ENCODE data around the gene KRTAP13-2.

DNA sequence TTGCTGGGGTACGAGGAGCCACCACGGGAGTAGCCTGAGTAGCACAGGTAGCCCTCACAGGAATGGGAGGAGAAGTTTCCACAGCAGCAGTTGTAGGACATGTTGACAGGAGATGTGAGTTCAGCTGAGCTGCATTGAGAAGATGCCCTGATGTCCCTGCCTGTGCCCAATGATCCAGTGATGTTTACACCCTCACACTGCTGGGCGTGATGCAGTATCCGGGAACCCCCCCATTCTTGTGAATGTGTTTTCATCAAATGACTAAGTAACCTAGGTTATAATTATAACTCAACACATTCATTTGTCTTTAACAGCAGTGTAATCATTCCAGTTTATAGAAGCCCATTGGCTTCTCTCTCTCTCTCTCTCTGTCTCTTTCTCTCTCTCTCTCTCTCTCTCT lies 23.6 kb downstream of the KRTAP13-2 start, which contains the start of gene KRTAP23-1:
- TF ChIP-seq DPF2 (IDR thresholded peaks at IDR 0.05) (no peak), EP300 (IDR thresholded peaks at IDR 0.05; ENCODE audit: borderline replicate concordance in 1 of 2, control insufficient read depth in 1 of 2, low read depth in 2 of 2, low read length in 2 of 2) (no peak), JUND (IDR thresholded peaks at IDR 0.05; ENCODE audit: low read depth, low read length) (no peak), CHD2 (IDR thresholded peaks at IDR 0.05; ENCODE audit: borderline replicate concordance, low read depth, low read length) (no peak)
